Measurements from ENCODE around the gene SAMD3. TPM values are rescaled to one million over a fixed set of nuclear protein-coding genes. Genes with fewer than 3 reads are reported as not detected.
"Not testable (repeated sequence)": the region's sequence is repeated elsewhere in the genome, so short reads cannot be mapped to it uniquely, and the experiment has no call there.

The SAMD3 gene
- total and polyA plus RNA-seq, 9 donors, result 0.81 to 7.4 (median 2.7) TPM

- Histone ChIP-seq H3K27me3 (no peaks in the 10 kb centered on the region), H3K9me3 (no peaks in the 10 kb centered on the region), H3K36me3 (no peaks in the 10 kb centered on the region), H3K4me1 (ENCODE audit: insufficient read depth) (no peaks in the 10 kb centered on the region), H3K4me3 (no peak overlapping the region), H3K27ac (no peak overlapping the region)
- WGBS, 3 donors, result 75 to 80% (median 75%) methylated on average over 8 of the region's 8 CpGs
- no peak for TF ChIP-seq POLR2A (IDR thresholded peaks at IDR 0.05)
- no peak for TF ChIP-seq EP300 (IDR thresholded peaks at IDR 0.05)
- TF ChIP-seq CTCF (IDR thresholded peaks at IDR 0.05), result no peak
- no peak for DNase-seq
- intact Hi-C loops (cut with DNase I), result no loop called here
Measured at GRCh38 chr6:130150906-130151305, 71.8 kb downstream of the SAMD3 start.

GRCh38 chr6:130149016-130149415 lies 73.7 kb downstream of the SAMD3 start:
- H3K27me3 ChIP-seq; H3K4me3 ChIP-seq; H3K36me3 ChIP-seq; H3K27ac ChIP-seq; DNase-seq; H3K9me3 ChIP-seq; intact Hi-C loops (cut with DNase I); H3K4me1 ChIP-seq (ENCODE audit: insufficient read depth): not testable (repeated sequence)
- WGBS, 3 donors, result 49 to 57% (median 53%) methylated on average over 2 of the region's 2 CpGs

GRCh38 chr6:130148181-130148580 lies 74.6 kb downstream of the SAMD3 start:
- intact Hi-C loops (cut with DNase I), result no loop called here
- no peaks in the 10 kb centered on the region for H3K36me3 ChIP-seq

GRCh38 chr6:130147111-130147510 lies 75.6 kb downstream of the SAMD3 start:
- no peak for DNase-seq
- 68 to 77% (median 76%) methylated on average over 3 of the region's 3 CpGs for WGBS, 3 donors
- no peak overlapping the region for H3K4me3 ChIP-seq
- H3K27ac ChIP-seq, result no peak overlapping the region
- H3K9me3 ChIP-seq, result no peaks in the 10 kb centered on the region
- intact Hi-C loops (cut with DNase I), result no loop called here
- H3K4me1 ChIP-seq (ENCODE audit: insufficient read depth), result no peaks in the 10 kb centered on the region
- H3K36me3 ChIP-seq, result no peaks in the 10 kb centered on the region
- TF ChIP-seq CTCF (IDR thresholded peaks at IDR 0.05), result no peak
- no peak for TF ChIP-seq EP300 (IDR thresholded peaks at IDR 0.05)
- TF ChIP-seq POLR2A (IDR thresholded peaks at IDR 0.05), result no peak
- no peaks in the 10 kb centered on the region for H3K27me3 ChIP-seq

More at GRCh38 chr6:130148181-130148580, 74.6 kb downstream of the SAMD3 start:
- DNase-seq, result no peak
- Histone ChIP-seq H3K27ac (no peak overlapping the region), H3K27me3 (no peaks in the 10 kb centered on the region), H3K4me3 (no peak overlapping the region), H3K4me1 (ENCODE audit: insufficient read depth) (no peaks in the 10 kb centered on the region), H3K9me3 (no peaks in the 10 kb centered on the region)
- WGBS, 3 donors, result 81 to 88% (median 84%) methylated on average over 7 of the region's 7 CpGs
- TF ChIP-seq EP300 (IDR thresholded peaks at IDR 0.05) (no peak), CTCF (IDR thresholded peaks at IDR 0.05) (no peak), POLR2A (IDR thresholded peaks at IDR 0.05) (no peak)

- TF ChIP-seq CTCF (IDR thresholded peaks at IDR 0.05) (no peak), EP300 (IDR thresholded peaks at IDR 0.05) (no peak), POLR2A (IDR thresholded peaks at IDR 0.05) (no peak)
- Histone ChIP-seq H3K4me3 (no peak overlapping the region), H3K36me3 (no peaks in the 10 kb centered on the region), H3K9me3 (no peaks in the 10 kb centered on the region), H3K27ac (no peak overlapping the region), H3K27me3 (no peaks in the 10 kb centered on the region), H3K4me1 (ENCODE audit: insufficient read depth) (no peaks in the 10 kb centered on the region)
- intact Hi-C loops (cut with DNase I), result no loop called here
- 82 to 91% (median 91%) methylated on average over 3 of the region's 3 CpGs for WGBS, 3 donors
- no peak for DNase-seq
Measured at GRCh38 chr6:130143709-130144108, 79.0 kb downstream of the SAMD3 start.
